ENCODE measurements around the gene USH1G. TPM values are rescaled to one million over a fixed set of nuclear protein-coding genes. Genes with fewer than 3 reads are reported as not detected.
"Not testable (repeated sequence)": the region's sequence is repeated elsewhere in the genome, so short reads cannot be mapped to it uniquely, and the experiment has no call there.

USH1G gene
- total RNA-seq, 1 donor from 2014 or later: 0.18 TPM

- Mint-ChIP-seq H3K9me3 (ENCODE audit: unreplicated experiment) (no peaks in the 10 kb centered on the region), H3K4me1 (ENCODE audit: unreplicated experiment) (peaks cover 42% of the 10 kb centered on the region), H3K4me3 (ENCODE audit: unreplicated experiment) (peak overlapping the region; percentile 42), H3K36me3 (ENCODE audit: low read depth, unreplicated experiment) (peaks cover 18% of the 10 kb centered on the region), H3K27me3 (ENCODE audit: unreplicated experiment) (peaks cover 23% of the 10 kb centered on the region), H3K27ac (ENCODE audit: unreplicated experiment) (no peak overlapping the region)
- no peak for DNase-seq (ENCODE audit: low spot score)
- no peak for TF ChIP-seq CTCF (IDR thresholded peaks at IDR 0.05; ENCODE audit: unreplicated experiment)
These were observed 52.5 kb downstream of the USH1G start for GRCh38 chr17:74870512-74870911.

- H3K36me3 Mint-ChIP-seq (ENCODE audit: low read depth, unreplicated experiment): peaks cover 22% of the 10 kb centered on the region
- H3K27me3 Mint-ChIP-seq (ENCODE audit: unreplicated experiment): peaks cover 25% of the 10 kb centered on the region
- not testable (repeated sequence) for DNase-seq (ENCODE audit: low spot score); H3K4me3 Mint-ChIP-seq (ENCODE audit: unreplicated experiment); H3K9me3 Mint-ChIP-seq (ENCODE audit: unreplicated experiment); H3K27ac Mint-ChIP-seq (ENCODE audit: unreplicated experiment)
- peaks cover 45% of the 10 kb centered on the region for H3K4me1 Mint-ChIP-seq (ENCODE audit: unreplicated experiment)
These were observed 53.0 kb downstream of the USH1G start for GRCh38 chr17:74870028-74870427.

GRCh38 chr17:74868908-74869255, 54.2 kb downstream of the USH1G start:
- no peak for TF ChIP-seq CTCF (IDR thresholded peaks at IDR 0.05; ENCODE audit: unreplicated experiment)
- Mint-ChIP-seq H3K4me1 (ENCODE audit: unreplicated experiment) (peaks cover 48% of the 10 kb centered on the region), H3K27ac (ENCODE audit: unreplicated experiment) (peak overlapping the region; percentile 51), H3K36me3 (ENCODE audit: low read depth, unreplicated experiment) (peaks cover 26% of the 10 kb centered on the region), H3K9me3 (ENCODE audit: unreplicated experiment) (no peaks in the 10 kb centered on the region), H3K4me3 (ENCODE audit: unreplicated experiment) (peak overlapping the region; percentile 75), H3K27me3 (ENCODE audit: unreplicated experiment) (peaks cover 30% of the 10 kb centered on the region)
- DNase-seq (ENCODE audit: low spot score): no peak

- no peak for TF ChIP-seq CTCF (IDR thresholded peaks at IDR 0.05; ENCODE audit: unreplicated experiment)
- Mint-ChIP-seq H3K36me3 (ENCODE audit: low read depth, unreplicated experiment) (peaks cover 30% of the 10 kb centered on the region), H3K27ac (ENCODE audit: unreplicated experiment) (peak overlapping the region; percentile 51), H3K9me3 (ENCODE audit: unreplicated experiment) (no peaks in the 10 kb centered on the region), H3K4me3 (ENCODE audit: unreplicated experiment) (peak overlapping the region; percentile 75), H3K4me1 (ENCODE audit: unreplicated experiment) (peaks cover 48% of the 10 kb centered on the region), H3K27me3 (ENCODE audit: unreplicated experiment) (peaks cover 34% of the 10 kb centered on the region)
- no peak for DNase-seq (ENCODE audit: low spot score)
These were observed 54.7 kb downstream of the USH1G start for GRCh38 chr17:74868251-74868907.

- no peaks in the 10 kb centered on the region for H3K9me3 Mint-ChIP-seq (ENCODE audit: unreplicated experiment)
- peaks cover 27% of the 10 kb centered on the region for H3K27me3 Mint-ChIP-seq (ENCODE audit: unreplicated experiment)
- H3K4me3 Mint-ChIP-seq (ENCODE audit: unreplicated experiment): no peak overlapping the region
- H3K4me1 Mint-ChIP-seq (ENCODE audit: unreplicated experiment): peaks cover 36% of the 10 kb centered on the region
- peaks cover 28% of the 10 kb centered on the region for H3K36me3 Mint-ChIP-seq (ENCODE audit: low read depth, unreplicated experiment)
- H3K27ac Mint-ChIP-seq (ENCODE audit: unreplicated experiment): no peak overlapping the region
- DNase-seq (ENCODE audit: low spot score): no peak
- TF ChIP-seq CTCF (IDR thresholded peaks at IDR 0.05; ENCODE audit: unreplicated experiment): no peak
These were observed 56.7 kb downstream of the USH1G start for GRCh38 chr17:74866198-74866835.

Other genes starting within 250 kb of the USH1G start
- gene CD300LF, start 210.3 kb downstream of the USH1G start, total RNA-seq (ENCODE audit: unreplicated experiment): not detected
- 2.5 TPM for gene RAB37, start 186.0 kb downstream of the USH1G start, total RNA-seq (ENCODE audit: unreplicated experiment)
- 30.5 TPM for gene NHERF1, start 174.6 kb downstream of the USH1G start, total RNA-seq (ENCODE audit: unreplicated experiment)
- 50.1 TPM for gene NAT9, start 146.9 kb downstream of the USH1G start, total RNA-seq (ENCODE audit: unreplicated experiment)
- gene GRIN2C, start 63.4 kb downstream of the USH1G start, total RNA-seq (ENCODE audit: unreplicated experiment): 0.74 TPM
- gene FDXR, start 50.3 kb downstream of the USH1G start, total RNA-seq (ENCODE audit: unreplicated experiment): 22.1 TPM
- gene FADS6, start 29.6 kb downstream of the USH1G start, total RNA-seq (ENCODE audit: unreplicated experiment): not detected
- not detected for gene OTOP2, start 1.0 kb upstream of the USH1G start, total RNA-seq (ENCODE audit: unreplicated experiment)
- not detected for gene OTOP3, start 12.6 kb upstream of the USH1G start, total RNA-seq (ENCODE audit: unreplicated experiment)
- 157 TPM for gene HID1, start 49.5 kb upstream of the USH1G start, total RNA-seq (ENCODE audit: unreplicated experiment)
- gene CDR2L, start 64.4 kb upstream of the USH1G start, total RNA-seq (ENCODE audit: unreplicated experiment): 33.2 TPM
- 16.2 TPM for gene MRPL58, start 89.4 kb upstream of the USH1G start, total RNA-seq (ENCODE audit: unreplicated experiment)
- gene ATP5PD, start 123.7 kb upstream of the USH1G start, total RNA-seq (ENCODE audit: unreplicated experiment): 179 TPM
- 33.5 TPM for gene KCTD2, start 124.0 kb upstream of the USH1G start, total RNA-seq (ENCODE audit: unreplicated experiment)
- gene SLC16A5, start 164.7 kb upstream of the USH1G start, total RNA-seq (ENCODE audit: unreplicated experiment): 50.9 TPM
- 43.4 TPM for gene ARMC7, start 186.7 kb upstream of the USH1G start, total RNA-seq (ENCODE audit: unreplicated experiment)
- 13.5 TPM for gene NT5C, start 208.5 kb upstream of the USH1G start, total RNA-seq (ENCODE audit: unreplicated experiment)
- gene JPT1, start 231.3 kb upstream of the USH1G start, total RNA-seq (ENCODE audit: unreplicated experiment): 115 TPM